ENCODE data around the gene RNF208.

GRCh38 chr9:137216188-137216965 lies 5.7 kb downstream of the RNF208 start:
- TF ChIP-seq CTCF (IDR thresholded peaks at IDR 0.05; ENCODE audit: low read depth, low read length, poor library complexity, severe bottlenecking) (no peak), EZH2phosphoT487 (IDR thresholded peaks at IDR 0.05; ENCODE audit: borderline replicate concordance, low read length) (no peak)

All from DOHH2 (cell line).